H1 (cell line): Measurements from ENCODE around the gene CCDC12. TPM values are rescaled to one million over a fixed set of nuclear protein-coding genes. Genes with fewer than 3 reads are reported as not detected.

ENCODE experiments used
- CTCF ChIP-seq, 3 experiments: IDR thresholded peaks; 1 replicate in 2 of 3; 2 replicates in 1 of 3; pipeline versions ENCODE4 v1.5.1 to v1.6.1; 2011; ENCODE audit warnings: low read length in 3 of 3, mild to moderate bottlenecking in 3 of 3, inconsistent platforms in 2 of 3, low read depth in 1 of 3, moderate library complexity in 1 of 3; ENCODE audit not compliant: insufficient read depth in 1 of 3; ENCODE audit errors: control extremely low read depth in 1 of 3
- GABPA ChIP-seq: IDR thresholded peaks from 2 replicates; pipeline ENCODE4 v1.6.1; 2011; ENCODE audit warnings: mild to moderate bottlenecking, low read length, moderate library complexity, borderline replicate concordance; ENCODE audit not compliant: insufficient read depth
- KDM1A ChIP-seq: fragments of 200-600, 300-600 bp; sonication (generic); IDR thresholded peaks from 2 replicates; pipeline ENCODE4 v1.7.1; 2016; ENCODE audit warnings: mild to moderate bottlenecking, low read length, borderline replicate concordance
- polyA plus RNA-seq, 7 experiments: library from polyadenylated mRNA; depleted of rRNA in 3 of 7; stranded (reverse) in 5 of 7; unstranded in 2 of 7; fragments of >200 nt in 5 of 7; fragments of 200-250 nt in 2 of 7; gene quantifications; 1 replicate in 5 of 7; 2 replicates in 1 of 7; 4 replicates in 1 of 7; pipeline versions ENCODE4 v1.2.1 to v1.2.3, GENCODE V29; 2011 to 2013; ENCODE audit warnings: missing spikeins in 2 of 7, mixed read lengths in 2 of 7
- total RNA-seq: library from RNA; stranded (reverse); fragmentation: NEBNext Ultra II Directional; extraction: Animal tissue kit (Norgen Biotek cat#: 25700); gene quantifications from 2 replicates; pipeline ENCODE4 v1.2.1, GENCODE V29; 2021

Gene CCDC12
- total and polyA plus RNA-seq, 2 of the 8 experiments (the other 6 are each of a cell fraction or from before 2014, with no cell fraction given): 29.5 to 41.3 TPM

DNA sequence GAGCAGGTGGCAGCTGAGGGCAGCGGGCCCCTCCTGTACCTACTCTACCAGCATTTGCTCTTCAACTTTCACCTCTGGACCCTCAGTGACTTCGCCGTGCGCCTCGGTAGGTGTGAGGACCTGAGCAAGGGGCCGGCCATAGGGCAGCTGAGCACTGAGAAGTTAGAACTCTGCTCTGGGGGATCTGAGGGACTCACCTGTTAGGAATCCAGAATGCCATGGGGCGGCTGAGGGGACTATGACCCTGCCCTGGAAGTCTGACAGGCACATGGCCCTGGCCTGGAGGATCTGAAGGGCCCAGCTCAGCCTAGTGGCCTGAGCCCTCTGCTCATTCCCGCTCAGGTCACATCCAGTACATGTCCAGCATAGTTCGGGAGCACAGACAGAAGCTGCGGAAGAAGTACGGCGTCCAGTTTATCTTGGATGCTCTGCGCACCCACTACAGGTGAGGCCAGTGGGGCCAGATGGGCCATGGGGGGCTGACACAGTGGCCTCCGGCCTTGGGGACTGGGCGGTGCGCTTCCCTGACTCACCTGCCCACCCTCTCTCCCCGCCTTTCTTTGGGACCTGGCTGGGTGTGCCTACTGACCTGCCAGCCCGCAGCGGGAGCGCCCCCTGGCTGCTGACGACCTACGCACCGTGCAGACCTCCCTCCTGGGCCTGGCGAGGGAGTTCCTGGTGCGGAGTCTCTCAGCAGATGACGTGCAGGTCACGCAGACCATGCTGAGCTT lies 21.7 kb upstream of the CCDC12 start (continued):
- TF ChIP-seq CTCF (IDR thresholded peaks at IDR 0.05; ENCODE audit: control extremely low read depth in 1 of 3, insufficient read depth in 1 of 3, low read depth in 1 of 3, low read length in 3 of 3) (peak in 2 of 3 experiments; percentile 97 to 98; a peak in 3 of 4 replicates), KDM1A (no peak), GABPA (peak; percentile 65; the same call in 1 of the 2 replicates)
